Ishikawa (cell line): Measurements from ENCODE around the gene ZCCHC10.

Source experiments
- CEBPB ChIP-seq: IDR thresholded peaks from 2 replicates; pipeline ENCODE4 v1.6.1; 2012
- CREB1 ChIP-seq: IDR thresholded peaks from 2 replicates; pipeline ENCODE4 v1.6.1; 2012; ENCODE audit warnings: low read depth
- EP300 ChIP-seq: IDR thresholded peaks from 2 replicates; pipeline ENCODE4 v1.6.1; 2012; ENCODE audit warnings: borderline replicate concordance
- FOXM1 ChIP-seq: IDR thresholded peaks from 2 replicates; pipeline ENCODE4 v1.6.1; 2012; ENCODE audit warnings: low read depth, borderline replicate concordance
- RAD21 ChIP-seq: IDR thresholded peaks from 2 replicates; pipeline ENCODE4 v1.6.1; 2012; ENCODE audit warnings: low read depth
- REST ChIP-seq: IDR thresholded peaks from 2 replicates; pipeline ENCODE4 v1.6.1; 2012; ENCODE audit warnings: low read depth, mild to moderate bottlenecking
- TAF1 ChIP-seq: IDR thresholded peaks from 2 replicates; pipeline ENCODE4 v1.6.1; 2012; ENCODE audit warnings: low read depth, mild to moderate bottlenecking
- TCF12 ChIP-seq: IDR thresholded peaks from 2 replicates; pipeline ENCODE4 v1.6.1; 2012; ENCODE audit warnings: low read depth
- USF1 ChIP-seq: IDR thresholded peaks from 2 replicates; pipeline ENCODE4 v1.6.1; 2012

GRCh38 chr5:133056891-133057290, 30.5 kb upstream of the ZCCHC10 start:
- TF ChIP-seq EP300 (no peak), FOXM1 (no peak), REST (no peak), CEBPB (no peak), CREB1 (no peak), RAD21 (no peak), TAF1 (no peak), TCF12 (no peak), USF1 (no peak)
